Glutamatergic neuron (in vitro differentiated cells): ENCODE data around the gene SKAP2. TPM values are rescaled to one million over a fixed set of nuclear protein-coding genes. Genes with fewer than 3 reads are reported as not detected.

Source experiments
- DNase-seq: peaks from one replicate; pipeline ENCODE4 v3.0.0; 2022
- H3K27ac Mint-ChIP-seq: one replicate; pipeline ENCODE4 v1.8.0; 2020; ENCODE audit warnings: mild to moderate bottlenecking, mixed read lengths, inconsistent platforms; ENCODE audit not compliant: unreplicated experiment
- H3K27me3 Mint-ChIP-seq: one replicate; pipeline ENCODE4 v1.8.0; 2020; ENCODE audit warnings: mild to moderate bottlenecking, moderate library complexity, mixed read lengths, inconsistent platforms; ENCODE audit not compliant: unreplicated experiment
- H3K36me3 Mint-ChIP-seq: one replicate; pipeline ENCODE4 v1.8.0; 2020; ENCODE audit warnings: mild to moderate bottlenecking, mixed read lengths, inconsistent platforms; ENCODE audit not compliant: unreplicated experiment
- H3K4me1 Mint-ChIP-seq: one replicate; pipeline ENCODE4 v1.8.0; 2020; ENCODE audit warnings: mild to moderate bottlenecking, low read depth, mixed read lengths, inconsistent platforms; ENCODE audit not compliant: unreplicated experiment
- H3K4me3 Mint-ChIP-seq: one replicate; pipeline ENCODE4 v1.8.0; 2020; ENCODE audit warnings: mild to moderate bottlenecking, mixed read lengths, inconsistent platforms; ENCODE audit not compliant: unreplicated experiment
- H3K9me3 Mint-ChIP-seq: one replicate; pipeline ENCODE4 v1.8.0; 2020; ENCODE audit warnings: mild to moderate bottlenecking, moderate library complexity, mixed read lengths, inconsistent platforms; ENCODE audit not compliant: unreplicated experiment
- CTCF ChIP-seq: fragments of 200-600 bp; sonication (generic); IDR thresholded peaks from one replicate; pipeline ENCODE4 v1.5.0; 2021; ENCODE audit not compliant: partially characterized antibody, unreplicated experiment
- total RNA-seq: library from RNA; stranded (reverse); fragmentation: NEBNext Ultra II Directional; extraction: Animal tissue kit (Norgen Biotek cat#: 25700); gene quantifications from one replicate; pipeline ENCODE4 v1.2.1, GENCODE V29; 2021; ENCODE audit not compliant: unreplicated experiment

Gene SKAP2
- total RNA-seq, 1 donor from 2014 or later = 12.1 TPM

- no peak for DNase-seq
- Mint-ChIP-seq H3K27ac (no peak overlapping the region), H3K4me3 (no peak overlapping the region), H3K27me3 (peaks cover 6% of the 10 kb centered on the region), H3K4me1 (peaks cover 27% of the 10 kb centered on the region), H3K36me3 (peaks cover 2% of the 10 kb centered on the region), H3K9me3 (peaks cover 2% of the 10 kb centered on the region)
- TF ChIP-seq CTCF = no peak
Observed at GRCh38 chr7:26624431-26624830, 240.0 kb downstream of the SKAP2 start.

GRCh38 chr7:26620352-26620751 lies 244.0 kb downstream of the SKAP2 start:
- Mint-ChIP-seq H3K36me3 (peaks cover 5% of the 10 kb centered on the region), H3K4me3 (no peak overlapping the region), H3K27me3 (peaks cover 10% of the 10 kb centered on the region), H3K9me3 (no peaks in the 10 kb centered on the region), H3K4me1 (peaks cover 31% of the 10 kb centered on the region), H3K27ac (peak overlapping the region; percentile 12)
- DNase-seq = peak; percentile 35
- no peak for TF ChIP-seq CTCF

- no peak for TF ChIP-seq CTCF
- Mint-ChIP-seq H3K27me3 (peaks cover 10% of the 10 kb centered on the region), H3K9me3 (no peaks in the 10 kb centered on the region), H3K36me3 (peaks cover 5% of the 10 kb centered on the region), H3K4me1 (peaks cover 27% of the 10 kb centered on the region), H3K27ac (no peak overlapping the region), H3K4me3 (no peak overlapping the region)
- DNase-seq = no peak
Observed at GRCh38 chr7:26619348-26619984, 244.9 kb downstream of the SKAP2 start.

GRCh38 chr7:26618898-26619297 lies 245.5 kb downstream of the SKAP2 start:
- Mint-ChIP-seq H3K4me3 (no peak overlapping the region), H3K27me3 (peaks cover 10% of the 10 kb centered on the region), H3K27ac (no peak overlapping the region), H3K4me1 (peaks cover 27% of the 10 kb centered on the region), H3K9me3 (no peaks in the 10 kb centered on the region), H3K36me3 (peaks cover 5% of the 10 kb centered on the region)
- no peak for DNase-seq
- no peak for TF ChIP-seq CTCF

- peaks cover 27% of the 10 kb centered on the region for H3K4me1 Mint-ChIP-seq
- no peak overlapping the region for H3K4me3 Mint-ChIP-seq
- H3K36me3 Mint-ChIP-seq = peaks cover 5% of the 10 kb centered on the region
- H3K9me3 Mint-ChIP-seq = peaks cover 1% of the 10 kb centered on the region
- peaks cover 11% of the 10 kb centered on the region for H3K27me3 Mint-ChIP-seq
- no peak for DNase-seq
- no peak for TF ChIP-seq CTCF
- H3K27ac Mint-ChIP-seq = no peak overlapping the region
Observed at GRCh38 chr7:26618449-26618848, 245.9 kb downstream of the SKAP2 start.
